Left lung (tissue), 10 donors: ENCODE data around the gene RBBP6. TPM values are rescaled to one million over a fixed set of nuclear protein-coding genes. Genes with fewer than 3 reads are reported as not detected.
A peak's percentile ranks its signal among the peaks of the same experiment; 100 is the strongest.

Experiments used
- ATAC-seq: fragments of 200-7000 bp; cut with Tn5 transposase; one replicate; pipeline ENCODE4 v1.9.1; 2020; ENCODE audit warnings: moderate library complexity
- DNase-seq, 4 donors: peaks; one replicate each; pipeline ENCODE4 v3.0.0-alpha.2; 2013 to 2020
- H3K27ac ChIP-seq, 2 donors: fragments of 200-600 bp; sonication (generic) in 1 of 2; one replicate each; pipeline versions ENCODE4 v1.5.0 to v1.8.0; 2020 to 2021
- H3K27me3 ChIP-seq, 2 donors: fragments of 200-600 bp; sonication (generic) in 1 of 2; one replicate each; pipeline versions ENCODE4 v1.5.0 to v1.8.0; 2020 to 2021
- H3K36me3 ChIP-seq, 2 donors: fragments of 200-600 bp; sonication (generic) in 1 of 2; one replicate each; pipeline versions ENCODE4 v1.5.0 to v1.8.0; 2020 to 2021
- H3K4me1 ChIP-seq, 2 donors: fragments of 200-600 bp; one replicate each; pipeline ENCODE4 v1.8.0; 2021
- H3K4me3 ChIP-seq, 2 donors: fragments of 200-600 bp; sonication (generic) in 1 of 2; one replicate each; pipeline versions ENCODE4 v1.5.0 to v1.8.0; 2020 to 2021; ENCODE audit warnings: mild to moderate bottlenecking in 1 of 2
- H3K9me3 ChIP-seq, 2 donors: fragments of 200-600 bp; sonication (generic) in 1 of 2; one replicate each; pipeline versions ENCODE4 v1.5.0 to v1.8.0; 2020 to 2021
- CTCF ChIP-seq, 2 donors: fragments of 200-600 bp; sonication (generic) in 1 of 2; IDR thresholded peaks; one replicate each; pipeline versions ENCODE4 v1.5.0 to v1.8.0; 2021; ENCODE audit warnings: antibody characterized with exemption in 2 of 2
- intact Hi-C, 2 donors: fragments of 100-400 bp; cut with DNase I; formaldehyde crosslinking; loops; one replicate each; pipeline versions ENCODE4 v1.11.2 to v1.14.2; 2022
- polyA plus RNA-seq, 6 donors: library from polyadenylated mRNA; unstranded; fragments of 120-200 nt; gene quantifications; one replicate each; pipeline ENCODE4 v1.2.1, GENCODE V29; 2013; ENCODE audit not compliant: insufficient read length in 6 of 6
- total RNA-seq, 2 donors: library from RNA; stranded (reverse); fragmentation: NEBNext Ultra II Directional; extraction: Animal tissue kit (Norgen Biotek cat#: 25700); gene quantifications; one replicate each; pipeline ENCODE4 v1.2.1, GENCODE V29; 2021
- donor health status: DM: no; HTN: yes; CAD: no.
- donor health status: DM: no; HTN: no; CAD: no.

RBBP6 gene
- total and polyA plus RNA-seq, 8 donors: 39.1 to 91.1 (median 83.6) TPM

DNA sequence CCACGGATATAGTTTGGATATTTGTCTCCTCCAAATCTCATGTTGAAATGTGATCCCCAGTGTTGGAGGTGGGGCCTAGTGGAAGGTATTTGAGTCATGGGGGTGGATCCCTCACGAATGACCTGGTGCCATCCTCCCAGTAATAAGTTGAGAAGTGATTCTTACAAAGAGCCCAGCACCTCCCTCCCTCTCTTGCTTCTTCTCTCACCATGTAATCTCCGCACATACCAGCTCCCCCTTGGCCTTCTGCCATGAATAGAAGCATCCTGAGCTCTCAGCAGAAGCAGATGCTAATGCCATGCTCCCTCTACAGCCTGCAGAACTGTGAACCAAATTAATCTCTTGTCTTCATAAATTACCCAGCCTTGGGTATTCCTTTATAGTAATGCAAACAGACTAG lies 41.9 kb upstream of the RBBP6 start:
- no peaks in the 10 kb centered on the region for H3K9me3 ChIP-seq
- H3K36me3 ChIP-seq: no peaks in the 10 kb centered on the region
- intact Hi-C loops: no loop called here
- no peak for ATAC-seq
- peaks cover 0 to 10% of the 10 kb centered on the region in 2 donors for H3K27me3 ChIP-seq
- TF ChIP-seq CTCF (IDR thresholded peaks at IDR 0.05): no peak
- no peak for DNase-seq
- H3K27ac ChIP-seq: no peak overlapping the region
- H3K4me3 ChIP-seq: no peak overlapping the region
- no peaks in the 10 kb centered on the region for H3K4me1 ChIP-seq

DNA sequence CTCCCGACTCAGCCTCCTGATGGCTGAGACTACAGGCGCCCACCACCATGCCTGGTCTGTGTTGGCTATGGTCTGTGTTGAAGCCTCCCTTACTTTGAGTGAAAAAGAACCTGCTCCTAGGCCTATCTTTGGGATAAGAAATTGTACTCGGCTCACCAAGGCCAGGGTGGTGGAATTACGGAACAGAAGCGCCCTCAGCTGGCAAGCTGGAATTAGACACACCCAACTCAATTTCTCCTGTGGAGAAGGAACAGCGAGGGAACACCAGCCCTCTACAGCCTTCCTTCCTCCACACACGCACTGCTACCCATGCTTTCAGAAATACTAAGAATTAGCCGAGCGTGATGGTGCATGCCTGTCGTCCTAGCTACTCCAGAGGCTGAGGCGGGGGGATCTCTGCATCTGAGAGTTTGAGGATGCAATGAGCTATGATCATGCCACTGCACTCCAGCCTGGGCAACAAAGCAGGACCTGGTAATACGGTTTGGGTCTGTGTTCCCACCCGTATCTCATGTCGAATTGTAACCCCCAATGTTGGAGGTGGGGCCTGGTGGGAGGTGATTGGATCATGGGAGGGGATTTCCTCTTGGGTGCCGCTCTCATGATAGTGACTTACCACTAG lies 40.1 kb upstream of the RBBP6 start:
- H3K27me3 ChIP-seq: peaks cover 0 to 3% of the 10 kb centered on the region in 2 donors
- intact Hi-C loops: no loop called here
- H3K9me3 ChIP-seq: no peaks in the 10 kb centered on the region
- H3K4me1 ChIP-seq: no peaks in the 10 kb centered on the region
- H3K27ac ChIP-seq: no peak overlapping the region
- no peak for TF ChIP-seq CTCF (IDR thresholded peaks at IDR 0.05)
- ATAC-seq (peak; percentile 42), DNase-seq (peak in 1 of 4 donors; percentile 27)
- H3K4me3 ChIP-seq: no peak overlapping the region
- no peaks in the 10 kb centered on the region for H3K36me3 ChIP-seq

GRCh38 chr16:24504472-24505345 lies 34.7 kb upstream of the RBBP6 start:
- H3K36me3 ChIP-seq: no peaks in the 10 kb centered on the region
- ATAC-seq (peak; percentile 96), DNase-seq (peak in 1 of 4 donors; percentile 69)
- intact Hi-C loops: loop anchor here in 1 of 2 donors (10.0 kb wide), 1 partner anchor 460 kb away; no protein-coding TSS in a partner anchor
- H3K9me3 ChIP-seq: no peaks in the 10 kb centered on the region
- TF ChIP-seq CTCF (IDR thresholded peaks at IDR 0.05): peak; percentile 64 to 82
- no peaks in the 10 kb centered on the region for H3K4me1 ChIP-seq
- H3K4me3 ChIP-seq: no peak overlapping the region
- no peak overlapping the region for H3K27ac ChIP-seq
- peaks cover 0 to 18% of the 10 kb centered on the region in 2 donors for H3K27me3 ChIP-seq

DNA sequence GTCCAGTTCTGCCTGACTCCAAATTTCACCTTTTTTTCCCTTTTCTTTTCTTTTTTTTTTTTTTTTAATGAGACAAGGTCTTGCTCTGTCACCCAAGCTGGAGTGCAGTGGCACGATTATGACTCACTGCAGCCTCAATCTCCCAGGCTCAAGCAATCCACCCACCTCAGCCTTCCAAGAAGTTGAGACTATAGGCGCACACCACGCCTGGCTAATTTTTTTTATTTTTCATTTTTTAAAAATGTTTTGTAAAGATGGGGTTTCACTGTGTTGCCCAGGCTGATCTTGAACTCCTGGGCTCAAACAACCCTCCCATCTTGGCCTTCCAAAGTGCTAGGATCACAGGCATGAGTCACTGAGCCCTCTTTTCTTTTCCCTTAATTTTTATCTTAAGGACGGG lies 33.4 kb upstream of the RBBP6 start:
- no peak for DNase-seq
- intact Hi-C loops: loop anchor here in 1 of 2 donors (10.0 kb wide), 1 partner anchor 461 kb away; no protein-coding TSS in a partner anchor
- Histone ChIP-seq H3K36me3 (no peaks in the 10 kb centered on the region), H3K4me3 (no peak overlapping the region), H3K9me3 (no peaks in the 10 kb centered on the region), H3K27me3 (peaks cover 0 to 18% of the 10 kb centered on the region in 2 donors), H3K27ac (no peak overlapping the region), H3K4me1 (no peaks in the 10 kb centered on the region)
- ATAC-seq: no peak
- no peak for TF ChIP-seq CTCF (IDR thresholded peaks at IDR 0.05)

DNA sequence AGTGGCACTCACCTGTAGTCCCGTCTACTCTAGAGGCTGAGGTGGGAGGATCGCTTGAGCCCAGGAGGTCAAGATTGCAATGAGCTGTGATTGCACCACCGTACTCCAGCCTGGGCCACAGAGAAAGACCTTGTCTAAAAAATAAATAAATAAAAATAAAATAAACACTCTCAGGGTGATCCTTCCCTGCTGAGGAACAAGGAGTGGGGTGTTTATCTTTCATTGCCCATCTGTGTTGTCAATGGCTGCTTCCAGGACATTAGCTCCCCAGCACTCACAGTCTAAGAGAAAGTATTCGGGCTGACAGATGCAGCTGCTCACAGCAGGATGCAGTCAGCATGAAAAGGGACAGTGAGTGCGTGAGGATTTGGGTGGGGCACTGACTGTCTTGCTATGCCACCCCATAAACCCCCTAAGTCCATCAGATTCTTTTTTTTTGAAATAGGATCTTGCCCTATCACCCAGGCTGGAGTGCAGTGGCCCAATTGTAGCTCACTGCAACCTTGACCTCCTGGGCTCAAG lies 31.3 kb upstream of the RBBP6 start:
- intact Hi-C loops: loop anchor here in 1 of 2 donors (10.0 kb wide), 1 partner anchor 463 kb away; no protein-coding TSS in a partner anchor
- Histone ChIP-seq H3K36me3 (no peaks in the 10 kb centered on the region), H3K9me3 (no peaks in the 10 kb centered on the region), H3K4me1 (no peaks in the 10 kb centered on the region), H3K27ac (no peak overlapping the region), H3K4me3 (no peak overlapping the region), H3K27me3 (peaks cover 0 to 18% of the 10 kb centered on the region in 2 donors)
- no peak for ATAC-seq
- no peak for DNase-seq
- no peak for TF ChIP-seq CTCF (IDR thresholded peaks at IDR 0.05)
